NCI-H1436 treated with DMSO at 0.1 percent for 48 hours (cell line): ENCODE results near the gene P2RY8.
"Not testable (repeated sequence)": the region's sequence is repeated elsewhere in the genome, so short reads cannot be mapped to it uniquely, and the experiment has no call there.

Experiments used
- DNase-seq: peaks from one replicate; lab custom pipeline; 2025; lab: John Stamatoyannopoulos, UW

The P2RY8 gene

DNA sequence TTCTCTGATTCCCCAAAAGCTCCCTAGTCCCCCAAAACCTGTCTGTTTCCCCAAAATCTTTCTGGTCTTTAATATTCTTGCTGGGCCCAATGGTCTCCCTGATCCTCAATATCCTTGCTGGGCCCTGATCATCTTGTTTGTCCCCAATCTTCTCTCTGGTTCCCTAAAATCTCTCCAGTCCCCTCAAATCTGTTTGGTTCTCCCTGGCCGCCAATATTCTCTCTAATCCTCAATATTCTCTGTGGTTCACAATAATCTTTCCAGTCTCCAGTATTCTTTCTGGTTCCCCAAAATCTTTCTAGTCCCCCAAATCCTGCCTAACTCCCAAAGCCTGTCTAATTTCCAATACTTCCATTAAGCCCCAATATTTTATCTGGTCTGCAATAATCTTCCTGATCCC is 18.5 kb downstream of the P2RY8 start:
- no peak for DNase-seq

DNA sequence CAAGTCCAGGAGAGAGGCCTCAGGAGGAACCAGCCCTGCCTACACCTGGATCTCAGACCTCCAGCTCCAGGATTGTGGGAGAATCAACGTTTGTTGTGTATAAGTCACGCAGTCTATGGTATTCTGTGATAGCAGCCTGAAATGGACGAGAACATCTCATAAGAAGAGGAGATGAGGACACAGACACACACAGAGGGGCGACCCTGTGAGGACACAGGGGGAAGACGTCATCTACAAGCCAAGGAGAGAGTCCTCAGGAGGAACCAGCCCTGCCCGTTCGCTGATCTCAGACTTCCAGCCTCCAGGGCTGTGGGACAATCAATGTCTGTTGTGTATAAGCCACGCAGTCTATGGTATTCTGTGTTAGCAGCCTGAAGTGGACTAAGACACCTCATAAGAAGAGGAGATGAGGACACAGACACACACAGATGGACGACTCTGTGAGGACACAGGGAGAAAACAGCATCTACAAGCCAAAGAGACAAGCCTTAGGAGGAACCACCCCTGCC is 20.3 kb downstream of the P2RY8 start:
- DNase-seq: no peak

DNA sequence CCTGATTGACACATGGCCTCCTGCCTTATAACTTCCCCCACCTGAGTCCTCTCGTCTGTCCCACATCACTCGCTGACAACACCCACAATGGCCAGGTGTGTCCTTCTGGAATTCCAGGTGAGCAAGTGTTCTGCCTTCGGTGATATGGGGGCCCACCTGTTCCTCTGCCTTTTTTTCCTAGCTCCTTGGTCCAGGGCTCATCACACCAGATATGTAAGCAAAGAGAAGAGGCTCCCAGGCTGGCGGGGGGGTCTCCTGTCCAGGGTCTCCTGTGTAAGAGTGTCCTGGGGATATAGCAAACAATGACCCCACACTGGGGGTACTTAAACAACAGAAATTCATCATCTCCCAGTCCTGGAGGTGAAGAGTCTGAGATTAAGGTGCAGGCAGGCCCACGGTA is 25.2 kb downstream of the P2RY8 start:
- DNase-seq: no peak

DNA sequence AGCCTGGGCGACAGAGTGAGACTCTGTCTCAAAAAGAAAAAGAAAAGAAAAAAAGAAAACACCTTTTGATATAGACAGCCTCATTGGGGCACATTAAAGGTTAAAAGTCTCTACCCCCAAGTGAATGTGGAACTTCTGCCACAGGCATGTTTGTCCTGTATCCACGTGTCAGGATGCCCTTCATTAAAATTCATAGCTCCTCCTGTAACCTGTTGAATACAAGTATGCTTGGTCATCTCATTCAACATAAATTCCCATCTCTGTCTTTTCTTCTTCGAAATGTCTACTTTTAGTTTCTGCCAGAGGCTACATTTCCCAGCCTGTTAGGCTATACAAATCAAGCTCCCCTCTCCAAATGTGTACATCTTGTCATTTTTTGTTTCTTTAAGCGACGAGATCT is 25.8 kb downstream of the P2RY8 start:
- no peak for DNase-seq

DNA sequence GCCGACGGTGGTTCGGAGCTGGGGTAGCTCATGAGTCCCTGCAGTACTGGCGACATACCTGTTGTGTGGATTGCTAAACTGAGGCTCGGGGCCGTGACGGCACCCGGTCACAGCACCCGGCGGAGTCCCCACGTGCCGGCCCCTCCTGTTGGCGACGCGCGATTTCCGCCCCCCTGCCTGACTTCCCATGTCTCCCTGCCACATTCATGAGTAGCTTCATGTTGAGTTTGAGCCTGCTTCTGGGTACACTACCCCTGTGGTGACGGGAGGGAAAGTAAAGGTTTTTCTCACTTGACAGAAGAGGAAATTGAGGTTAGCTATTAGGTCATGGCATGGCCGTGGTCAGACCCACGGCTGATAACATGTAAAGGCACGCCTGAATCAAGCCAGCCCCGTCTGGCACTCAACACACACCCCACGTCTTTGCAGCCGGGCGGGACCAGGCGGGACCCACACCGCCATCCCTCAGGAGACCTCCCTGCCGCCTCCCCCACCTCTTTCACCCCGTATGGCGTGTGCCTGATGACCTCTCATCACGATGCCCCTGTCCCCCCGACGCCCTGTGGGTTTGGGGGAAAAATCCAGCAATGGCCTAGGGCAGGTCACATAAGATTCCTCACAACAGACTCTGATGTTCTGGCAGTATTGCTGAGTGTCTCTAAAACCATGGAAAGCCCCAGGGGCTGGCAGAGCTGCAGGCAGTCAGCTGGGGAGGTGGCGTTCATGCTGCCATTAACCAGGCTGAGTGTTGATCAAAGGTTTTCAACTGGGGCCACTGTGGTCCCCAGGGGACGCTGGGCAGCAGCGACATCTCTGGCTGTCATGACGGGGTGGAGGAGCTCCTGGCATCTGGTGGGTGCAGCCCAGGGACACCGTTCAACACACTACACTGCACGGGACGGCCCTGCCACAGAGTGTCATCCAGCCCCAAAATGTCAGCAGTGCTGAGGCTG is 29.2 kb downstream of the P2RY8 start:
- no peak for DNase-seq

DNA sequence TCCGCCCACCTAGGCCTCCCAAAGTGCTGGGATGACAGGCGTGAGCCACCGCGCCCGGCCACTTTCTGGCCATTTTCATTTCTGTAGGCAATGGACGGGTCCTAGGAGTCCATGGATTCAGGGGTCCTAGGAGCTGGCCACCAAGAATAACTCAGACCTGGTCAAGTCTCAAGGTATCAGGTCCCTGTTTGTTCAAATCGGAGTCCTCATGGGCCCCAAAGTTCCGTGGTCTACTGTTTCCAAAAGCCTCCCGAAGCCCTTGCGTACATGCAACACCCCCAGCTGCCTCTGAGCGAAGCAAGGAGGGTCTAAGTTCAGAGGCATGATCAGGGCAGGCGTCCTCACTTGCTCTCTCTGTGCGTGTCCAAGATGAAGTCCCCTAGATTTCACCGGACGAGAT is 30.1 kb downstream of the P2RY8 start:
- DNase-seq: no peak

DNA sequence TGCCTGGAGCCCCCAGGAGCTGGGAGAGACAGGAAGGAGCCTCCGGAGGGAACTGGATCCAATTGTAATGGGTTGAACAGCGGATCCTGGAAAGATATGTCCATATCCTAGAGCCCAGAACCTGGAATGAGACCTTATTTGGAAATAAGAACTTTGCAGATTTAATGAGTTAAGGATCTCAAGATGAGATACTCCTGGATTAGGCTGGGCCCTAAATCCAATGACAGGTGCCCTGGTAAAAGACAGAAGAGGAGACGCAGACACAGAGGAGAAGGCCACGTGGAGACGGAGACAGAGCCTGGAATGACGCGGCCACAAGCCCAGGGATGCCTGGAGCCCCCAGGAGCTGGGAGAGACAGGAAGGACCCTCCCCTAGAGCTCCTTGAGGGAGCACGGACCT is 34.1 kb downstream of the P2RY8 start:
- no peak for DNase-seq

DNA sequence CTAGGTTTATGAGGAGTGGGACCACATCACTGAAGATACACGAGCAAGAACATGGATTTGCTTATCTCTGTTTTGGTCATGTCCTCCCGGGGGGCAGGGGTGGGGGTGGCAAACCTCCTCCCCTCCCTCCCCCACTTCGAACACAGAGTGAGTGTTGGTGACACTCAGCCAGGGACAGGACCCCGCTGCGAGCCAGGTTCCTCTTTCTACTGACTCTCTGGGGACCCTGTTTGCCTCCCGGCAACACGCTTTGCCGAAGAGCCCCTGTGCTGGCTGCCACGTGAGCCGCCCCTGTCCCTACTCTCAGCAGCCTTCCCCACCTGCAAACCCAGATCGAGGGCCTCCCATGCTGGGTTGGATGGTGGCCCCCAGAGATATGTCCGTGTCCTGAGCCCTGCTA is 34.7 kb downstream of the P2RY8 start:
- DNase-seq: no peak

DNA sequence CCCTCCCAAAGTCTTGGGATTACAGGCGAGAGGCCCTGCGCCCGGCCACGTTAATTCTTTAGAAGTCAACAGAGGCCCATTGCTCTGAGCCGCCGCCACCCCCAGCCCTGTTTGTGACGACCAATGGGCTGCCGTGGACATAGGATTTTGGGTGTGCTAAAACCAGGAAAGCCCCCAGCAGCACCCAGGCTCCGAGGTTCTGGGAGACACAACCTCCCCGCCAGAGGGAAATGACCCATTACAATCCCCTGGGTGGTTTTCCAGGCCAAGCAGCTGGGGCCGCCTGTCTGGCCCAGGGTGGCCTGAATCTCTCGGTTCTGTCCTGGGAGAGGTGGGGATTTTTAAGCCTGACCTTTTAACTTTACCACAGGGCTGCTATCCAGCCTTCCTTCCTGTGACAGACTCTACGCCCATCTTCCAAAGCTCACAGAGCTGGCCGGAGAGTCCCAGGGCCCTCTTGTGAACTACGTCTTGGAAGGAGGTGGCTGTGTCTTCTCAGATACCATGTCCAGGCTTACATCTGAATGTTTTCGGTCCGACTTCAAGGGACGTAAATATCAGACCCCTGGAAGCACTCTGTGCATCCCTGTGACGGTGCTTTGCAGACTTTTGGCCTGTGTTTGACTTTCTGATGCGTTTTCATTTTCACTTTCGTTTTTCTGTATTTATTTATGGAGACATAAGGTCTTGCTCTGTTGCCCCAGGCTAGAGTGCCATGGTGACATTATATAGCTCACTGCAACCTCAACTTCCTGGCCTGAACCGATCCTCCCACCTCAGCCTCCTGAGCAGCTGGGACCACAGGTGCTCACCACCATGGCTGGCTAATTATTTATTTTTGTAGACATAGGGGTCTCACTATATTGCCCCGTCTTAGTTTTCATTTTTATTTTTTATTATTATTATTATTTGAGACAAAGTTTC is 36.0 kb downstream of the P2RY8 start:
- DNase-seq: no peak

DNA sequence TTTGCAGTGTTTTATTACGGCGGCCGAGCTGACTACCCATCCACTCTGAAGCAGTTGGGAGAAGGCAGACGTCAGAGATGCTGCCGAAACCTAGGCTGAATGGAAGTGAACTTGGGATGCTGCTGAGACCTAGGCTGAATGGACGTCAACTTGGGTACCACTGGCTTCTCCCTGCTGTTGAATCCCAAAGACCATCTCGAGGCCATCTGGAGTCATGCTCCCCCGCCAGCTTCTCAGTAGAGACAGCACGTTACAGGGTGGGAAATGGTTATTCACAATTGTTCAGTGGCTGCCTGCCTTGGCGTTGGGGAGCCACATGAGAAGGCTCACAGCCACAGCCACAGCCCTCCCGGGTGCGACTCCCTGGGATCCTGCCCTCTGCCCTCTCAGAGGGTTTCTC is 40.9 kb downstream of the P2RY8 start:
- no peak for DNase-seq

DNA sequence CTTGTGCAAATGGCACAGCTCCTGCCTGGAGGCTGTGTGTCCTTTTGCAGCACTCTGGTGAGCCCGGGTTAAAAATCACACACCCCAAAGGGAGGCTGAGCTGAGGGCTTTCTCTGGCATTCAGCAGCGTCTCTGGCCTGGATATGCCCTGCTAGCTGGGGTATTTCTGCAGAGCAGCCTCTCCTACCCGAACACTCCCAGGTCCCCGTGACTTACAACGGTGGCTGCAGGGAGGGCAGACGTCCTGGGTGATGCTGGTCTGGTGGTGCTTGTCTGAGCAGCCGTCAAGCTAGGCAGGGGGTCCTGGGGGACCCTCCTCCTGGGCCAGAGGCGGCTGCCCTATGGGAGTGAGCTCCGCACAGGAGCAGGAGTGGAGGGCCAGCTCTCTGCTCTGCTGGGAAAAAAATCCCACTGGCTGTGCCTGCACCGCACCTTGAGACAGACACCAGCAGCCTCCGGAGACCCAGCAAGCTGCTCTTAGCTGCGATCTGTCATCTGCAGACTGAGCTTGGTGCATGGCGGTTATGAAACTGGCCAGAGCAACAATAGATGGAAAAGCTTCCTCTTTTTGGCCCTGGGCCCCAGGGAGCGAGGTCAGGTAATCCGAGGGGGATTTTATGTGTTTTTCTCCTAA is 43.0 kb downstream of the P2RY8 start:
- DNase-seq: no peak

DNA sequence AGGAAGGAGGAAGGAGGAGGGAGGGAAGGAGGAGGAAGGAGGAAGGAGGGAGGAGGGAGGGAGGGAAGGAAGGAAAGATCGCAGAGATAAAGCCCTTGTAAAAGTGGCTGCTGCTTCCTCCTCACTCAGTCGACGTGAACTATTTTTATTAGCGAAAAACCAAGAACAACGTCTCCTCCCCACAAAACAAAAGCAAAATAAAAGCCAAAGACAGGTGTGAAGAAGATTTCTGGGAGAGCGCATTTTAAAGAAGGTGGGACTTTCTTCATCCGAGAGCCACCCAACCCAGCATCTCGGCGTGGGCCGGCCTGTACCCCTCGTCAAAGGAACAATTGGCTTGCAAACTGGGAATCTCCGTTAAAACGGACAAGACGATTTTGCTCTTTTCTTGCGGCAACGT is 43.6 kb downstream of the P2RY8 start:
- no peak for DNase-seq

DNA sequence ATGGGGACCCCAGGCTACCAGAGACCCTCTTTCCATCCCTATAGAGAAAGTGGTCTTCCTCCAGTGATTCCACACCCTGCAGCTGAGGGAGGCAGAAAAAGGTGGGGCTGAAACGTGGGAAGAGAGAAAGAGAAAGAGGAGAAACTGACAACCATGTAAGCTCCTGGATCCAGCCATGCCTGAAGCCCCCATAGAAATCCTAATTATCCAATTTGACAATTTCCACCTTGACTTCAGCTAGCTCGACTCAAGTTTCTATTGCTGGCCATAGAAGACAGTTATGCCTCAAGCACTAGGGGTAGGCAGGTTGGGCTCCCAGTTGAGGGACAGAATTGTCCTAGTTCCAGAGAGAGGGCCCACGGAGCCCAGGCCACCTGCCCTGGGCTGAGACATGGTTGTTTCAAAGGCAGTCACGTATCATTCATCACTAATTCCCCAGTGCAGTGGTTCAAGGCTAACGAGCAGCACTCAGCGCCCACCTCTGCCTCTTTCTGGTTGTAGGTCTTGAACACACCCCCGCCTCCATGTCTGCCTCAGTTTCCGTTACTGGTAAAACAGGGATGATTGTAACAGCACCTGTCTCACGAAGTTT is 44.5 kb downstream of the P2RY8 start:
- no peak for DNase-seq

DNA sequence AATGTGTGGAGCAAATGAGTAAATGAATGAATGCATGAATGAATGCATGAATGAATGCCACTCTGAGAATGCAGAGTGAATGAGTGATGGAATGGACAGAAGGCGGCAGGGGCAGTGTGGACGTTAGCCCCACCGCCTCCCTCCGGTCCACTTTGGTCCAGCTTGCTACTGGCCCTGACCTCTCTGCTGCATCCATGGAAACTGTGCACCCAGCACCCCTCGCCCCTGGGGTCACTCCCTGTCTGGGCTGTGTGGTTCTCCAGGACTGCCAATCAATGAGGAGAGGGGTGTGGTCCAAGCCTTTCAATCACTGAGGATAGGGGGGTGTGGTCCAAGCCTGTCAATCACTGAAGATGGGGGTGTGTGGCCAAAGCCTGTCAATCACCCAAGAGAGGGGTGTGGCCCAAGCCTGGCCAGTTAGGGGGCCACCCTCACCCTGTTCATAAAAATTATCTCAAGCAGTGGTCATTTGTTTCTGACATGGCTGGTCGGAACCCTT is 45.1 kb downstream of the P2RY8 start:
- no peak for DNase-seq

DNA sequence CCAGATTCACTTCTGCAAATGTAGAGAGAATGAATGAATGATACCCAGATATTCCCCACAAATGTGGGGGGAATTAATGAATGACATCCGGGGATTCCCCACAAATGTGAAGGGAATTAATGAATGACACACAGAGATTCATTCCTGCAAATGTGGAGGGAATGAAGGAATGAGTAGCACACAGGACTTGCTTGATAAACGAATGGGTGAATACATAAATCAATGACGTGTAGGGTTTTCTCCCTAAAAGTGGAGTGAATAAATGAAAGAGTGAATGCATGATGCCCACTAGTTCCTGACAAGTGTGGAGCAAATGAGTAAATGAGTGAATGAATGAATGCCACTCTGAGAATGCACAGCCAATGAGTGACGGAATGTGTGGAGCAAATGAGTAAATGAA is 45.7 kb downstream of the P2RY8 start:
- not testable (repeated sequence) for DNase-seq

DNA sequence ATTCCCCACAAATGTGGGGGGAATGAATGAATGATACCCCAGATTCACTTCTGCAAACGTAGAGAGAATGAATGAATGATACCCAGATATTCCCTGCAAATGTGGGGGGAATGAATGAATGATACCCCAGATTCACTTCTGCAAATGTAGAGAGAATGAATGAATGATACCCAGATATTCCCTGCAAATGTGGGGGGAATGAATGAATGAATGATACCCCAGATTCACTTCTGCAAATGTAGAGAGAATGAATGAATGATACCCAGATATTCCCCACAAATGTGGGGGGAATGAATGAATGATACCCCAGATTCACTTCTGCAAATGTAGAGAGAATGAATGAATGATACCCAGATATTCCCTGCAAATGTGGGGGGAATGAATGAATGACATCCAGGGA is 46.3 kb downstream of the P2RY8 start:
- not testable (repeated sequence) for DNase-seq

DNA sequence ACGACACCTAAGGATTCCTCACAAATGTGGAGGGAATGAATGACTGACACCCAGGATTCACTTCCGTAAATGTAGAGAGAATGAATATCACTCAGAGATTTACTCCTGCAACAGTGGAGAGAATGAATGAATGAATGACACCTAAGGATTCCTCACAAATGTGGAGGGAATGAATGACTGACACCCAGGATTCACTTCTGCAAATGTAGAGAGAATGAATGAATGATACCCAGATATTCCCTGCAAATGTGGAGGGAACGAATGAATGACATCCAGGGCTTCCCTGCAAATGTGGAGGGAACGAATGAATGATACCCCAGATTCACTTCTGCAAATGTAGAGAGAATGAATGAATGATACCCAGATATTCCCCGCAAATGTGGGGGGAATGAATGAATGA is 47.6 kb downstream of the P2RY8 start:
- not testable (repeated sequence) for DNase-seq

DNA sequence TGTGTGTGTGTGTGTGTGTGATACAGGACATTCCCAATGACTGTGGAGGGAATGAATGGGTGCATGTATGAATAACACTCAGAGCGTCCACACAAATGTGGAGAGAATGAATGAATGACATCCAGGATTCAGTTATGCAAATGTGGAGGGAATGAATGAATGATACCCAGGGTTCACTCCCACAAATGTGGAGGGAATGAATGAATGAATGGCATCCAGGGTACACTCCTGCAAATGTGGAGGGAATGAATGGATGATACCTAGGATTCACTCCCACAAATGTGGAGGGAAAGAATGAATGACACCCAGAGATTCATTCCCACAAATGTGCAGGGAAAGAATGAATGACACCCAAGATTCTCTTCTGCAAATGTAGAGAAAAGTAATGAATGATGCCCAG is 48.2 kb downstream of the P2RY8 start:
- DNase-seq: no peak

DNA sequence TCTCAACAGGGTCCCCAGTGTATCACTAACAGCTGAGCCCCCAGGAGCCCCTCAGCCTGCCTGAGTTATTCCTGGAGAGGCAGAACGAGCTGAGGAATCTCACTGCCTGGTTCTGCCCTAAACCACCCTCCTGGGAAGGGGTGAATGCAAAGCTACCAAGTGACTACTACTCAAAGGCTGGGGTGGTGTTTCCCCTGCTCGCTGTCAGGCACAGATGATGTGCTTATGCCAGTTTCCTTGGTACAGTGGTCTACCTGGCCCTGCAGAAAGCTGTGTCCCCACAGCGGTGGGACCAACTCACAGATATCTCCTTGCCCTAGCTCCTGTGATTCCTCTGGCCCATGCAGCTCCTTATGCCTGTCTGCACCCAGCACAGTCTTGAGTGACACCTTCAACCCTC is 48.8 kb downstream of the P2RY8 start:
- DNase-seq: no peak

DNA sequence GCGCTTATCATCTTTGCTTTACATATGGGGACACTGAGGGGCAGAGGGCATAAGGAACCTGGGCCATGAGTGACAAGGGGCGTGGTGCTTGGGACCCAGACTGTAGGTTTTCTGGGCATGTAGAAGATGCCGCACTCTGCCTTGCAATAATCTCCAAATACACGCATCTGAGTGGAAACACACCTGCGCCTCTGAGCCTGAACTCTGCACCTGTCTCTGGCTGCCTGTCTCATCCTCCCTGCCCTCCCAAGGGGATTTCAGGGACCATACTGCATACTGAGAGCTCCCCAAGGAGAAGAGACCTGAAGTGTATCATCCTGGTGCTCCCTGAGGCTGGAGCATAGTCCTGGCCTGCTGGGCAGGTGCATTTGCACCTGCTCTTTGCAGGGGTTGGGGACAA is 49.6 kb downstream of the P2RY8 start:
- no peak for DNase-seq

DNA sequence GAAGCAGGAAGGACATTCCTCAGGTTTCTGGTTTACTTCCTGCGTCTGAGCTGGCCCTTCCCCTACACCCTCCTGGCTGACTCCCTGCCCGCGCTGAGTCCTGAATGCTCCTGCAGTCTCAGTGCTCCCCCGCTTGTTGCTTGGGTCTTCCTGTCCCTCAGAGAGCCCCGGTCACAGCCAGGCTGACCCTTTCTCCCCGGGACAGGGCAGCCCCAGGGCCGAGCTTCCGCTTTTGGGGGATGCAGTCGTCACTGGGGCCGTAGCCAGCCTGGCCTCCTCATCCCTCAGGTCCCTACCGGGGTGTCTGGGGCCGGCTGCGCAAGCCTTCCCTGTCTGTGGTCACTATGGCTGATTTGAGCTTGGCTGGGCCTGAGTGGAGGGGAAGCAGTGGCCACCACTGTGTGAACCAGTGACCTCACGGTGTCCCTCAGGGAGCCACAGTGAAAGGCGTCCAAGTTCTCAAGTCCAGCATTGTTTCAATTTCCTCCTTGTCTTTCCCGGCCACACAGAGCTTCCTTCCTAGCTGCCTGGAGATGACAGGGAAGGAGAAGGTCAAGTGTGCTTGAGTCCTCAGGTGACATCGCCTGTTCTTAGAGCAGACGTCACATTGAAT is 50.1 kb downstream of the P2RY8 start:
- DNase-seq: no peak
